ENCODE data around the gene XRCC5. TPM values are rescaled to one million over a fixed set of nuclear protein-coding genes. Genes with fewer than 3 reads are reported as not detected.

Gene XRCC5
- total and polyA plus RNA-seq, 8 donors, result 212 to 302 (median 262) TPM

DNA sequence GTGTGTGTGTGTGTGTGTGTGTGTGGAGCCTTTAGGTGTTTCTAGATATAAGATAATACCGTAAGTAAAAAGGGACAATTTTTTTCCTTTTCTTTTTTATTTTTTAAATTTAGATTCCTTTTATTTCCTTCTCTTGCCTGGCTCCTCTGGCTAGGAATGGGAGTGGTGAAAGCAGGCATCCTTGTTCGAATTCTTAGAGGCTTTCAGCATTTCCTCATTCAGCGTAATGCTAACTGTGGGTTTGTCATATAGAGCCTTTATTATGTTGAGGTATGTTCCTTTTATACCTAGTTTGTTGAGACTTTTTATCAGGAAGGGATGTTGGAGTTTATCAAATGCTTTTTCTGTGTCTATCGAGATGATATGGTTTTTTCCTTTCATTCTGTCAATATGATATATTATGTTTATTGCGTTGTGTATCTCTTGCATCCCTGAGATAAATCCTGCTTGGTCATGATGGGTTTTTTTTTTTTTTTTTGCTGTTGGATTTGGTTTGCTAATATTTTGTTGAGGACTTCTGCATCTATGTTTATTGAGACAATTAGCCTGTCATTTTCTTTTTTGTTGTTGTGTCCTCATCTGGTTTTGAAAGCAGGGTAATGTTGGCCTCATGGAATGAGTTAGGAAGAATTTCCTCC lies 120.2 kb downstream of the XRCC5 start:
- no peak overlapping the region for H3K4me3 ChIP-seq
- no peak overlapping the region for H3K27ac ChIP-seq
- TF ChIP-seq, protein P1, sequence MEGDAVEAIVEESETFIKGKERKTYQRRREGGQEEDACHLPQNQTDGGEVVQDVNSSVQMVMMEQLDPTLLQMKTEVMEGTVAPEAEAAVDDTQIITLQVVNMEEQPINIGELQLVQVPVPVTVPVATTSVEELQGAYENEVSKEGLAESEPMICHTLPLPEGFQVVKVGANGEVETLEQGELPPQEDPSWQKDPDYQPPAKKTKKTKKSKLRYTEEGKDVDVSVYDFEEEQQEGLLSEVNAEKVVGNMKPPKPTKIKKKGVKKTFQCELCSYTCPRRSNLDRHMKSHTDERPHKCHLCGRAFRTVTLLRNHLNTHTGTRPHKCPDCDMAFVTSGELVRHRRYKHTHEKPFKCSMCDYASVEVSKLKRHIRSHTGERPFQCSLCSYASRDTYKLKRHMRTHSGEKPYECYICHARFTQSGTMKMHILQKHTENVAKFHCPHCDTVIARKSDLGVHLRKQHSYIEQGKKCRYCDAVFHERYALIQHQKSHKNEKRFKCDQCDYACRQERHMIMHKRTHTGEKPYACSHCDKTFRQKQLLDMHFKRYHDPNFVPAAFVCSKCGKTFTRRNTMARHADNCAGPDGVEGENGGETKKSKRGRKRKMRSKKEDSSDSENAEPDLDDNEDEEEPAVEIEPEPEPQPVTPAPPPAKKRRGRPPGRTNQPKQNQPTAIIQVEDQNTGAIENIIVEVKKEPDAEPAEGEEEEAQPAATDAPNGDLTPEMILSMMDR (IDR thresholded peaks at IDR 0.05), result no peak
- no peaks in the 10 kb centered on the region for H3K4me1 ChIP-seq
- ATAC-seq (no peak), DNase-seq (no peak)
- intact Hi-C loops (cut with DNase I), result no loop called here
- H3K9me3 ChIP-seq, result peaks cover 0 to 22% of the 10 kb centered on the region in 2 donors
- no peaks in the 10 kb centered on the region for H3K36me3 ChIP-seq
- no peaks in the 10 kb centered on the region for H3K27me3 ChIP-seq

DNA sequence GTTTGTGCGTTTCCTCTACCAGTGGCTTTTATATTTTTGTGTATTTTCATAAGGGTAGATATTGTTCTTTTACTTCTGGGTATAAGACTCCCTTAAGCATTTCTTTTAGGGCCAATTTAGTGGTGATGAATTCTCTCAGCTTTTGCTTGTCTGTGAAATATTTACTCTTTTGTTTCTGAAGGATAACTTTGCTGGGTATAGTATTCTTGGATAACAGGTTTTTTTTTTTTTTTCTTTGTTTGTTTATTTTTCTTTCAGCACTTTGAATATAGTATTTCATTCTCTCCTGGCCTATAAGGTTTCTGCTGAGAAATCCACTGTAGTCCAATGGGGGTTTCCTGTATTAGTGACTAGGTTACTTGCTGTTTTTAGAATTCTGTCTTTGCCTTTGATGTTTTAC lies 122.7 kb downstream of the XRCC5 start:
- Histone ChIP-seq H3K4me3 (no peak overlapping the region), H3K9me3 (peaks cover 0 to 22% of the 10 kb centered on the region in 2 donors), H3K4me1 (no peaks in the 10 kb centered on the region), H3K36me3 (no peaks in the 10 kb centered on the region), H3K27me3 (no peaks in the 10 kb centered on the region), H3K27ac (no peak overlapping the region)
- TF ChIP-seq, protein P1 (IDR thresholded peaks at IDR 0.05), result no peak
- ATAC-seq, result no peak
- no peak for DNase-seq
- intact Hi-C loops (cut with DNase I), result no loop called here

- peaks cover 0 to 22% of the 10 kb centered on the region in 2 donors for H3K9me3 ChIP-seq
- no peak overlapping the region for H3K27ac ChIP-seq
- no peak for ATAC-seq
- no peaks in the 10 kb centered on the region for H3K36me3 ChIP-seq
- intact Hi-C loops (cut with DNase I), result no loop called here
- no peak overlapping the region for H3K4me3 ChIP-seq
- DNase-seq, result no peak
- no peaks in the 10 kb centered on the region for H3K27me3 ChIP-seq
- no peaks in the 10 kb centered on the region for H3K4me1 ChIP-seq
- TF ChIP-seq, protein P1 (IDR thresholded peaks at IDR 0.05), result no peak
Observed at GRCh38 chr2:216232721-216233120, 123.6 kb downstream of the XRCC5 start.

DNA sequence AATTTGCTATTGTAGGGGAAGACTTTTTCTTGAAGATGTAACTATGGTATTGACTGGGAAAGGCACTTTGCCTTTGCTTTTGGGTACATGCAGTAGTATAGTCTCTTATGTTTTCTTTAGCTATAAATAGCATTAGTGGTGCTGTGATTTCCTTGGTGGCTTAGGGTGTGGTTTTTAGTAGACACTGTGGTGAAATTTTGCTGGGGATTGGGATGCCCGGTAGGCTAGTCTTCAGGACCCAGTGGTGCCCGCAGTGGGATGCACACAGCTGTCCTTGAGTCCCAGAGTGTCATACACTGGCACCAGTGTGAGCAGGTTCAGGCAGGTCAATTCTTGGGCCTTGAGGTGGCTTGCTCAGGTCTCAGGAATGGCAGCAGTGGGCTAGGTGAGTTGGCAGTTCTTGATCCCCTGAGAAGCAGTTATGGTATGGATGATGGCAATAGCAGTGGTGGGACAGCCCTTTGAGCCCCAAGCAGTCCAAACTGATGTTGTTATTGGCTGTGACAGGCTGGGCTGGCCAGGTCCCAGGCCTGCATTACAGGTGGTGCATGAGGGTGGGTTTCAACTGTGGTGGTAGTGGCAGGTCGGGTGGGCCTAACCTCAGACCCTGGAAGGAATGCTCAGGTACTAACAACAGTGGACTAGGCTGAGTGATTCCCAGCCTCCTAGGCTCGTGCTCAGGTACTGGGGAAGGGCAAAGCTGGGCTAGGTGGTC lies 124.3 kb downstream of the XRCC5 start:
- TF ChIP-seq, protein P1 (IDR thresholded peaks at IDR 0.05), result no peak
- DNase-seq, result no peak
- peaks cover 0 to 22% of the 10 kb centered on the region in 2 donors for H3K9me3 ChIP-seq

GRCh38 chr2:216234106-216234505 lies 125.0 kb downstream of the XRCC5 start:
- no peak for DNase-seq
- TF ChIP-seq, protein P1 (IDR thresholded peaks at IDR 0.05), result no peak
- no peak for ATAC-seq

More for the DNA sequence above, 124.3 kb downstream of the XRCC5 start:
- H3K4me3 ChIP-seq, result no peak overlapping the region
- H3K36me3 ChIP-seq, result no peaks in the 10 kb centered on the region
- no peak overlapping the region for H3K27ac ChIP-seq
- no peaks in the 10 kb centered on the region for H3K4me1 ChIP-seq
- H3K27me3 ChIP-seq, result no peaks in the 10 kb centered on the region
- no peak for ATAC-seq
- intact Hi-C loops (cut with DNase I), result no loop called here

More at GRCh38 chr2:216234106-216234505, 125.0 kb downstream of the XRCC5 start:
- no peaks in the 10 kb centered on the region for H3K4me1 ChIP-seq
- H3K9me3 ChIP-seq, result peaks cover 0 to 22% of the 10 kb centered on the region in 2 donors
- H3K27me3 ChIP-seq, result no peaks in the 10 kb centered on the region
- no peak overlapping the region for H3K27ac ChIP-seq
- H3K4me3 ChIP-seq, result no peak overlapping the region
- H3K36me3 ChIP-seq, result no peaks in the 10 kb centered on the region
- intact Hi-C loops (cut with DNase I), result no loop called here
